GM12873 (cell line): ENCODE data around the gene INPP1.

Experiments used
- CTCF ChIP-seq: IDR thresholded peaks from 2 replicates; pipeline ENCODE4 v1.5.1; 2012; ENCODE audit warnings: low read depth, mild to moderate bottlenecking, moderate library complexity, low read length, control low read depth; ENCODE audit not compliant: insufficient read depth; ENCODE audit errors: missing control alignments

The INPP1 gene

GRCh38 chr2:190325588-190325987 lies 17.8 kb upstream of the INPP1 start:
- no peak for TF ChIP-seq CTCF

GRCh38 chr2:190327867-190328572 lies 15.4 kb upstream of the INPP1 start:
- no peak for TF ChIP-seq CTCF

- TF ChIP-seq CTCF, result no peak
Observed at GRCh38 chr2:190328573-190329147, 14.7 kb upstream of the INPP1 start.

- TF ChIP-seq CTCF, result no peak
Observed at GRCh38 chr2:190333395-190333794, 10.0 kb upstream of the INPP1 start.

- TF ChIP-seq CTCF, result no peak
Observed at GRCh38 chr2:190333928-190334327, 9.5 kb upstream of the INPP1 start.

- no peak for TF ChIP-seq CTCF
Observed at GRCh38 chr2:190334479-190335224, 8.7 kb upstream of the INPP1 start.

DNA sequence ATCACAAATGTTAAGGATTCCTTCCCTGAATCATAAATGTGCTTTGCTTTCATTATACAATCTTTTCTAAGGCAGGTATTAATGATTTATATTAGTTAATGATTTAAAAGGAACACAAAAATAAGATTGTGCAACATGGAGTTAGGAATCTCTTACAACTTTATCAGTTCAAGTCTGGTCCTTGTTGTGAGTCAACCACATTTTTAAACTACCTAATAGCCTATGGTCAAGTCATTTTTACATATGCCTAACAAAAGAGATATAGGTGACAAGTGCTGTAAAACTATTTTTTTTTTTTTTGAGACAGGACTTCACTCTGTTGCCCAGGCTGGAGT lies 8.2 kb upstream of the INPP1 start:
- no peak for TF ChIP-seq CTCF
